Measurements from ENCODE around the gene MYOG. TPM values are rescaled to one million over a fixed set of nuclear protein-coding genes. Genes with fewer than 3 reads are reported as not detected.

MYOG gene
- total and polyA plus RNA-seq, 7 experiments from 2014 or later: not detected

DNA sequence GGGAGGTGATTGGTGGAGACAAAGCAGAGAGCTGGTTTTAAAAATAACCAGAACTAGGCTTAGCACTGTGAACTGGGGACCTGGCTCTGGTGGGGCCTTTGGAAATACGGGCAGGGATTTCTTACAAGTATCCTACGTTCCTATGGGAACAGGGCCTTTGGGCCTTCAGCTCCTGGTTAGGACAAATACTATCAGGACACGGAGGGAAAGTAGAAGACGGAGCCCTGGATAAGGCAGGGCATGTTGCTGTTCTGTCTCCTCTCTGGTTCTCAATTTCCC lies 5.3 kb upstream of the MYOG start:
- Histone ChIP-seq H3K36me3 (ENCODE audit: control insufficient read depth in 2 of 3, insufficient read depth in 3 of 3, low read length in 3 of 3) (no peaks in the 10 kb centered on the region), H3K27me3 (ENCODE audit: control insufficient read depth in 2 of 2, insufficient read depth in 2 of 2, low read length in 2 of 2) (no peaks in the 10 kb centered on the region), H3K9me3 (ENCODE audit: control insufficient read depth in 2 of 3, low read length in 3 of 3) (peaks cover 0 to 6% (median 0%) of the 10 kb centered on the region in 3 experiments), H3K4me1 (ENCODE audit: control insufficient read depth in 2 of 2, insufficient read depth in 2 of 2, low read length in 2 of 2) (no peaks in the 10 kb centered on the region), H3K27ac (ENCODE audit: low read depth, low read length) (no peak overlapping the region), H3K4me3 (ENCODE audit: low read length) (no peak overlapping the region)
- DNase-seq (no peak), ATAC-seq (no peak)
- H3K27ac Mint-ChIP-seq: no peak overlapping the region
- H3K4me1 Mint-ChIP-seq: no peaks in the 10 kb centered on the region
- no peak overlapping the region for H3K4me3 Mint-ChIP-seq
- ChIA-PET CTCF (no interaction called here), POLR2A (no interaction called here)
- H3K27me3 Mint-ChIP-seq: peaks cover 8 to 44% (median 32%) of the 10 kb centered on the region in 5 donors
- peaks cover 10 to 27% (median 20%) of the 10 kb centered on the region in 11 donors for H3K9me3 Mint-ChIP-seq
- H3K36me3 Mint-ChIP-seq: peaks cover 0 to 11% (median 0%) of the 10 kb centered on the region in 5 donors
- intact Hi-C loops (cut with micrococcal nuclease): no loop called here

DNA sequence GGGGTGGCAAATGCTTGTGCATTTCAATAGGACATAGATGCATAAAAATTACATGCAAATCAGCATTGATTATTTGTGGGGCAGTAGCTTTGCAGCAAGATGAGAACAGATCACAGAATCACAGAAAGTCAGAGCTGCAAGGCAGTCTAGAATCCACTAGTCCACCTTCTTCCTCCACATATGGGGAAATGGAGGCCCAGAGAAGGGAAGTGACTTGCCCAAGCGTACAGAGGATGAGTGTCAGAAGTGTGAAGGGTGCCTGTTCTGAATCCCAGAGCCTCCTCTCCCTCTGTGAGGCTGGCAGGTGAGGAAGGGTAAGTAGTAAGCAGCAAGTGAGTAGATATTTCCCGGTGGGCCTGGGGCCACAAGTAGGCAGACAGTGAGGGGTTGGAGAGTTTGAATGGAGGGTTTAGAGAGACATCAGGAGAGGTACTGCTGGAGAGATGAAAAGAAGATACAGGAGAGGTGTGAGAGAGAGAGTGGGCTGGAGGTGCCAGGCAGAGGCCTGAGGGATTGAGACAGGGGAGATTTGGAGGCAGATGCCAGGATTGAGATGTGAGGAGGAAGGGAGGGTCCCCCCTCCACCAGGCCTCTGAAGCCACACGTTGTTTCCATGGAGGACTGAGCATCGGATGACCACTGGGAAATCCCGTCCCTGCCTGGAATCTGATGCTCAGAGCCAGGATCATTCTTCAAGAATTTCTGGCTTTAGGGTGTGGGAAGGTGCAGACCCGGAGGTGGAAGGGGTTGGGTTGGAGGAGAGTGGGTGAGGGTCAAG lies 4.8 kb upstream of the MYOG start:
- no peak overlapping the region for H3K4me3 ChIP-seq (ENCODE audit: low read length)
- H3K36me3 ChIP-seq (ENCODE audit: control insufficient read depth in 2 of 3, insufficient read depth in 3 of 3, low read length in 3 of 3): no peaks in the 10 kb centered on the region
- no peaks in the 10 kb centered on the region for H3K4me1 Mint-ChIP-seq
- intact Hi-C loops (cut with micrococcal nuclease): no loop called here
- DNase-seq (no peak), ATAC-seq (no peak)
- no peaks in the 10 kb centered on the region for H3K4me1 ChIP-seq (ENCODE audit: control insufficient read depth in 2 of 2, insufficient read depth in 2 of 2, low read length in 2 of 2)
- no peak overlapping the region for H3K27ac Mint-ChIP-seq
- H3K9me3 ChIP-seq (ENCODE audit: control insufficient read depth in 2 of 3, low read length in 3 of 3): peaks cover 0 to 6% (median 0%) of the 10 kb centered on the region in 3 experiments
- no peaks in the 10 kb centered on the region for H3K27me3 ChIP-seq (ENCODE audit: control insufficient read depth in 2 of 2, insufficient read depth in 2 of 2, low read length in 2 of 2)
- peaks cover 8 to 38% (median 32%) of the 10 kb centered on the region in 5 donors for H3K27me3 Mint-ChIP-seq
- H3K9me3 Mint-ChIP-seq: peaks cover 10 to 22% (median 15%) of the 10 kb centered on the region in 11 donors
- H3K4me3 Mint-ChIP-seq: no peak overlapping the region
- peaks cover 0 to 11% (median 0%) of the 10 kb centered on the region in 5 donors for H3K36me3 Mint-ChIP-seq
- POLR2A ChIA-PET: no interaction called here
- H3K27ac ChIP-seq (ENCODE audit: low read depth, low read length): no peak overlapping the region
- CTCF ChIA-PET: no interaction called here

DNA sequence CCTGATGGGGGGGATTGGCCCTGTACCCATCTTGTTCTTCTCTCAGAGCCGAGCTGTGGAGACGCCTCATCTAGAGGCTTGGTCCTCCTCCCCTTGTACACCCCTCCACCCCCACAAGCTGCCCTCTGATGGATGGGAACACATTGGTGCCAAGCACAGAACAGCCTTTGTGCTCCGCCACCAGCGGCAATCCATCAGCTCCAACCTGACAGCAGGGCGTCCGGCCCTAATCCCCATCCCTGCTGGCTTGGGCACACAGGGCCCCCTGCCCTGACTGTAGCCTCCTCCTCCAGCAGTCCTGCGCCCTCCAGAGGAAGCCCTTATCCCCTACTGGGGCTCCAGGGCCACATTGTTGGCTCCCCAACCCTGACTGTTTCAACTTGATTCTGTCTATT lies 3.8 kb upstream of the MYOG start:
- no peaks in the 10 kb centered on the region for H3K4me1 Mint-ChIP-seq
- ATAC-seq: no peak
- H3K27me3 Mint-ChIP-seq: peaks cover 8 to 33% (median 29%) of the 10 kb centered on the region in 5 donors
- peaks cover 0 to 4% (median 0%) of the 10 kb centered on the region in 3 experiments for H3K9me3 ChIP-seq (ENCODE audit: control insufficient read depth in 2 of 3, low read length in 3 of 3)
- peaks cover 0 to 4% (median 0%) of the 10 kb centered on the region in 5 donors for H3K36me3 Mint-ChIP-seq
- ChIA-PET CTCF (no interaction called here), POLR2A (no interaction called here)
- H3K27me3 ChIP-seq (ENCODE audit: control insufficient read depth in 2 of 2, insufficient read depth in 2 of 2, low read length in 2 of 2): no peaks in the 10 kb centered on the region
- H3K36me3 ChIP-seq (ENCODE audit: control insufficient read depth in 2 of 3, insufficient read depth in 3 of 3, low read length in 3 of 3): no peaks in the 10 kb centered on the region
- H3K4me3 ChIP-seq (ENCODE audit: low read length): no peak overlapping the region
- H3K4me1 ChIP-seq (ENCODE audit: control insufficient read depth in 2 of 2, insufficient read depth in 2 of 2, low read length in 2 of 2): no peaks in the 10 kb centered on the region
- no peak for DNase-seq
- peaks cover 3 to 12% (median 5%) of the 10 kb centered on the region in 11 donors for H3K9me3 Mint-ChIP-seq
- intact Hi-C loops (cut with micrococcal nuclease): no loop called here
- H3K27ac Mint-ChIP-seq: no peak overlapping the region
- no peak overlapping the region for H3K27ac ChIP-seq (ENCODE audit: low read depth, low read length)
- no peak overlapping the region for H3K4me3 Mint-ChIP-seq

DNA sequence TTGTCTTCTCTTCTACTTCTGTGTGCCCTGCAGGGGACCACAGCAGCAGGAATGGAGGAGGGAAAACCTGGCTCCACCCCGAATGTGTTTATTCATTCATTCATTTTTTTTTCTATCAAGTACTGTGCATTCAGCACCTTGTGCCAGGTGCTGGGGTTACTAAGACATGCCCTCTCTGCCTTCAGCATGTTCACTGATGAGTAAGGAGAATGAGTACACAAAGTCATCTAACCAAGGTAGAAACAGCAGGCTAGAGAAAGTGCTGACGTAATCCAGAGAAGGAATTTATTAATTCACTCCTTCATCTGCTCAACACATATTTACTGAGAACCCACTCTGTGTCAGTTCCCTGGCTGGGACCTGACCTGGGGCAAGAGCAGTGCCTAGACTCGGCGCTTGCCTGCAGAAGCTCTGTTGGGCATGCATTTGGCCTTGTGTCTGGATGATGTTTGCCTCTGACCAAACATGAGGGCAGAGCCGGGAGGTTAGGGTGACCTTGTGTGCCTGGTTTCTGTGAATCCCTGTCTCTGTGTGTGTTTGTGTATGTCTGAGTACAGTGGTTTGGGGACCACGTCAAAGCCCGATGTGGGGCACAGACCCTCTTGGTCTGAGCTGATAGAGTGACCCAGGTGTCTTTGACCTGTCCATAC lies 3.3 kb upstream of the MYOG start:
- ChIA-PET POLR2A (no interaction called here), CTCF (no interaction called here)
- Histone ChIP-seq H3K4me1 (ENCODE audit: control insufficient read depth in 2 of 2, insufficient read depth in 2 of 2, low read length in 2 of 2) (no peaks in the 10 kb centered on the region), H3K4me3 (ENCODE audit: low read length) (no peak overlapping the region), H3K36me3 (ENCODE audit: control insufficient read depth in 2 of 3, insufficient read depth in 3 of 3, low read length in 3 of 3) (no peaks in the 10 kb centered on the region), H3K27ac (ENCODE audit: low read depth, low read length) (no peak overlapping the region), H3K9me3 (ENCODE audit: control insufficient read depth in 2 of 3, low read length in 3 of 3) (no peaks in the 10 kb centered on the region), H3K27me3 (ENCODE audit: control insufficient read depth in 2 of 2, insufficient read depth in 2 of 2, low read length in 2 of 2) (no peaks in the 10 kb centered on the region)
- no peak overlapping the region for H3K4me3 Mint-ChIP-seq
- no peak overlapping the region for H3K27ac Mint-ChIP-seq
- H3K36me3 Mint-ChIP-seq: no peaks in the 10 kb centered on the region
- peaks cover 8 to 33% (median 24%) of the 10 kb centered on the region in 5 donors for H3K27me3 Mint-ChIP-seq
- ATAC-seq (no peak), DNase-seq (no peak)
- peaks cover 0 to 7% (median under 1%) of the 10 kb centered on the region in 11 donors for H3K9me3 Mint-ChIP-seq
- H3K4me1 Mint-ChIP-seq: no peaks in the 10 kb centered on the region
- intact Hi-C loops (cut with micrococcal nuclease): no loop called here

- H3K9me3 ChIP-seq (ENCODE audit: control insufficient read depth in 2 of 3, low read length in 3 of 3): no peaks in the 10 kb centered on the region
- no peaks in the 10 kb centered on the region for H3K36me3 Mint-ChIP-seq
- ChIA-PET CTCF (no interaction called here), POLR2A (interaction anchor here (0.6 kb wide), 1 partner anchor 622 kb away, joined by 3 read pairs; no protein-coding TSS in a partner anchor)
- no peaks in the 10 kb centered on the region for H3K4me1 ChIP-seq (ENCODE audit: control insufficient read depth in 2 of 2, insufficient read depth in 2 of 2, low read length in 2 of 2)
- H3K4me3 ChIP-seq (ENCODE audit: low read length): no peak overlapping the region
- H3K27ac ChIP-seq (ENCODE audit: low read depth, low read length): no peak overlapping the region
- no peaks in the 10 kb centered on the region for H3K36me3 ChIP-seq (ENCODE audit: control insufficient read depth in 2 of 3, insufficient read depth in 3 of 3, low read length in 3 of 3)
- no peak for ATAC-seq
- H3K4me3 Mint-ChIP-seq: no peak overlapping the region
- H3K27ac Mint-ChIP-seq: no peak overlapping the region
- no peak for DNase-seq
- no peaks in the 10 kb centered on the region for H3K4me1 Mint-ChIP-seq
- H3K27me3 Mint-ChIP-seq: peaks cover 8 to 33% (median 24%) of the 10 kb centered on the region in 5 donors
- intact Hi-C loops (cut with micrococcal nuclease): no loop called here
- peaks cover 0 to 3% (median 0%) of the 10 kb centered on the region in 11 donors for H3K9me3 Mint-ChIP-seq
- H3K27me3 ChIP-seq (ENCODE audit: control insufficient read depth in 2 of 2, insufficient read depth in 2 of 2, low read length in 2 of 2): no peaks in the 10 kb centered on the region
Observed at GRCh38 chr1:203088441-203088840, 2.6 kb upstream of the MYOG start.

- Histone ChIP-seq H3K27ac (ENCODE audit: low read depth, low read length) (no peak overlapping the region), H3K27me3 (ENCODE audit: control insufficient read depth in 2 of 2, insufficient read depth in 2 of 2, low read length in 2 of 2) (no peaks in the 10 kb centered on the region), H3K9me3 (ENCODE audit: control insufficient read depth in 2 of 3, low read length in 3 of 3) (no peaks in the 10 kb centered on the region), H3K4me1 (ENCODE audit: control insufficient read depth in 2 of 2, insufficient read depth in 2 of 2, low read length in 2 of 2) (no peaks in the 10 kb centered on the region), H3K4me3 (ENCODE audit: low read length) (no peak overlapping the region), H3K36me3 (ENCODE audit: control insufficient read depth in 2 of 3, insufficient read depth in 3 of 3, low read length in 3 of 3) (no peaks in the 10 kb centered on the region)
- CTCF ChIA-PET: interaction anchor here (0.7 kb wide), 1 partner anchor 1886 kb away, joined by 3 read pairs; no protein-coding TSS in a partner anchor
- peaks cover 2 to 21% (median 16%) of the 10 kb centered on the region in 5 donors for H3K27me3 Mint-ChIP-seq
- H3K4me1 Mint-ChIP-seq: no peaks in the 10 kb centered on the region
- H3K36me3 Mint-ChIP-seq: no peaks in the 10 kb centered on the region
- no peak overlapping the region for H3K4me3 Mint-ChIP-seq
- intact Hi-C loops (cut with micrococcal nuclease): no loop called here
- ATAC-seq: no peak
- no peak overlapping the region for H3K27ac Mint-ChIP-seq
- POLR2A ChIA-PET: no interaction called here
- peaks cover 0 to 1% (median 0%) of the 10 kb centered on the region in 11 donors for H3K9me3 Mint-ChIP-seq
- DNase-seq: no peak
Observed at GRCh38 chr1:203086992-203087763, 1.4 kb upstream of the MYOG start.

Measured in naive thymus-derived CD4-positive, alpha-beta T cell (primary cell).